ENCODE data around the gene OR4C12.
"Not testable (repeated sequence)": the region's sequence is repeated elsewhere in the genome, so short reads cannot be mapped to it uniquely, and the experiment has no call there.

The OR4C12 gene

GRCh38 chr11:49982435-49982834 is at the start of gene OR4C12:
Gene OR4C12 (minus strand): TSS chr11:49982535. CDS start chr11:49982501, 34 bp downstream.
- DNase-seq: not testable (repeated sequence)

- no peak for DNase-seq
Measured at GRCh38 chr11:50030193-50030592, 47.9 kb upstream of the OR4C12 start.

- DNase-seq: peak; percentile 4
Measured at GRCh38 chr11:49995565-49995964, 13.2 kb upstream of the OR4C12 start.

GRCh38 chr11:49973439-49973838 is 8.9 kb downstream of the OR4C12 start:
- DNase-seq: not testable (repeated sequence)

GRCh38 chr11:49952091-49952490 is 30.2 kb downstream of the OR4C12 start, which contains the start of gene OR4C13:
Gene OR4C13 (plus strand): TSS chr11:49952391. CDS start chr11:49952423, 32 bp downstream.
- DNase-seq: no peak

- not testable (repeated sequence) for DNase-seq
Measured at GRCh38 chr11:49948701-49949100, 33.6 kb downstream of the OR4C12 start.
